ENCODE data around the gene PPWD1. TPM values are rescaled to one million over a fixed set of nuclear protein-coding genes. Genes with fewer than 3 reads are reported as not detected.

The PPWD1 gene
- polyA plus RNA-seq, 1 donor from 2014 or later, result 121 TPM

DNA sequence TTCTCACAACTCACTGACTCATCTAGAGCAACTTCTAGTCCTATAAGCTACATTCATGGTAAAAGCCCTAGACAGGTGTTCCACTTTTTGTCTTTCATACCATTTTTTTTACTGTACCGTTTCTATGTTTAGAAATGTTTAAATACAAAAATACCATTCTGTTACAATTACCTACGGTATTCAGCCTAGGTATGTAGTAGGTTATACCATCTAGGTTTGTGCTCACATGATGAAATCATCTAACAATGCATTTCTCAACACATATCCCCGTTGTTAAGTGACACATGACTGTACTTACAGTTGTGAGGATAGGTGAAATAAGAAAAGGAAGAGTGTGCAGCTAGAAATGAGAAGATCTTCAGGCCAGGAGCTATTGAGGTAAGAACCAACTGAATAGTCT lies 6.4 kb upstream of the PPWD1 start:
- TF ChIP-seq SMC3 (conservative IDR thresholded peaks at IDR 0.05; ENCODE audit: poor library complexity) (no peak), MXI1 (conservative IDR thresholded peaks at IDR 0.05; ENCODE audit: poor library complexity, severe bottlenecking) (no peak), TAF1 (IDR thresholded peaks at IDR 0.05; ENCODE audit: low read depth) (no peak), EP300 (conservative IDR thresholded peaks at IDR 0.05; ENCODE audit: poor library complexity, severe bottlenecking) (no peak)
- TF ChIP-seq, protein P1, sequence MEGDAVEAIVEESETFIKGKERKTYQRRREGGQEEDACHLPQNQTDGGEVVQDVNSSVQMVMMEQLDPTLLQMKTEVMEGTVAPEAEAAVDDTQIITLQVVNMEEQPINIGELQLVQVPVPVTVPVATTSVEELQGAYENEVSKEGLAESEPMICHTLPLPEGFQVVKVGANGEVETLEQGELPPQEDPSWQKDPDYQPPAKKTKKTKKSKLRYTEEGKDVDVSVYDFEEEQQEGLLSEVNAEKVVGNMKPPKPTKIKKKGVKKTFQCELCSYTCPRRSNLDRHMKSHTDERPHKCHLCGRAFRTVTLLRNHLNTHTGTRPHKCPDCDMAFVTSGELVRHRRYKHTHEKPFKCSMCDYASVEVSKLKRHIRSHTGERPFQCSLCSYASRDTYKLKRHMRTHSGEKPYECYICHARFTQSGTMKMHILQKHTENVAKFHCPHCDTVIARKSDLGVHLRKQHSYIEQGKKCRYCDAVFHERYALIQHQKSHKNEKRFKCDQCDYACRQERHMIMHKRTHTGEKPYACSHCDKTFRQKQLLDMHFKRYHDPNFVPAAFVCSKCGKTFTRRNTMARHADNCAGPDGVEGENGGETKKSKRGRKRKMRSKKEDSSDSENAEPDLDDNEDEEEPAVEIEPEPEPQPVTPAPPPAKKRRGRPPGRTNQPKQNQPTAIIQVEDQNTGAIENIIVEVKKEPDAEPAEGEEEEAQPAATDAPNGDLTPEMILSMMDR (IDR thresholded peaks at IDR 0.05; ENCODE audit: poor library complexity, severe bottlenecking), result no peak
- H3F3A ChIP-seq (ENCODE audit: insufficient read depth, low read length, poor library complexity, severe bottlenecking), result no peaks in the 10 kb centered on the region
- H3K9ac ChIP-seq (ENCODE audit: low read length), result no peak overlapping the region
- no peaks in the 10 kb centered on the region for H3K36me3 ChIP-seq (ENCODE audit: insufficient read depth, low read length)
- H3K79me2 ChIP-seq (replicated peaks; ENCODE audit: insufficient read depth, low read length), result peaks cover 16% of the 10 kb centered on the region
- no peak overlapping the region for H3K27ac ChIP-seq (ENCODE audit: low read length)
- H2AFZ ChIP-seq (ENCODE audit: low read depth, low read length), result no peak overlapping the region
- no peak overlapping the region for H3K4me2 ChIP-seq (ENCODE audit: low read length)
- no peaks in the 10 kb centered on the region for H3K9me3 ChIP-seq (ENCODE audit: low read length)
- no peaks in the 10 kb centered on the region for H4K20me1 ChIP-seq (ENCODE audit: insufficient read depth)
- H3K4me3 ChIP-seq (ENCODE audit: low read length), result no peak overlapping the region
- no peaks in the 10 kb centered on the region for H3K27me3 ChIP-seq (ENCODE audit: insufficient read depth, low read depth, low read length)
- H3K9me2 ChIP-seq (ENCODE audit: insufficient read depth, low read length), result no peaks in the 10 kb centered on the region

DNA sequence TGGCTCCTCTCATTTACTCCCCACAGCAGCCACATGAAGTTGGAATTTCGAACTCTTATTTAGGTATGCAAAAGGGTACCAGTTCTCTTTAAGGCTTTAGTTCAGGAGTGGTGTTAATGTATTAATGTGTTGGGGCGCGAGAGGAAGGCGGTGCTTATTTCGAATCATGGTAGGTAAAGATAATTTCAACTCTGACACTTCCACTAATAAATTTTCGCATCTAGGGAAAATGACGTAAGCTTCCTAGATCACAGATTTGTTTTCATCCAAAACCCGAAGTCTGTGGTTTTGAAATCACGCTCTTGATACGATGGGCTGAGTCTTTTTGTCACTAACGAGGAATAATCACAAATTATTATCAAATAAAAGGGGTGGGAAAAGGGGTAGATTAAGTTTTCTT lies 681 bp downstream of the PPWD1 start:
- Histone ChIP-seq H3K4me3 (ENCODE audit: low read length) (peak overlapping the region; percentile 77), H2AFZ (ENCODE audit: low read depth, low read length) (peak overlapping the region; percentile 86)

More for the DNA sequence above, 681 bp downstream of the PPWD1 start:
- peaks cover 3% of the 10 kb centered on the region for H3F3A ChIP-seq (ENCODE audit: insufficient read depth, low read length, poor library complexity, severe bottlenecking)
- no peaks in the 10 kb centered on the region for H3K27me3 ChIP-seq (ENCODE audit: insufficient read depth, low read depth, low read length)
- peak overlapping the region; percentile 79 for H3K4me2 ChIP-seq (ENCODE audit: low read length)
- no peaks in the 10 kb centered on the region for H3K9me2 ChIP-seq (ENCODE audit: insufficient read depth, low read length)
- H3K9ac ChIP-seq (ENCODE audit: low read length), result peak overlapping the region; percentile 79
- peak overlapping the region; percentile 92 for H3K27ac ChIP-seq (ENCODE audit: low read length)
- H3K9me3 ChIP-seq (ENCODE audit: low read length), result no peaks in the 10 kb centered on the region
- H4K20me1 ChIP-seq (ENCODE audit: insufficient read depth), result no peaks in the 10 kb centered on the region
- no peak for TF ChIP-seq TAF1 (IDR thresholded peaks at IDR 0.05; ENCODE audit: low read depth)
- TF ChIP-seq, protein P2, sequence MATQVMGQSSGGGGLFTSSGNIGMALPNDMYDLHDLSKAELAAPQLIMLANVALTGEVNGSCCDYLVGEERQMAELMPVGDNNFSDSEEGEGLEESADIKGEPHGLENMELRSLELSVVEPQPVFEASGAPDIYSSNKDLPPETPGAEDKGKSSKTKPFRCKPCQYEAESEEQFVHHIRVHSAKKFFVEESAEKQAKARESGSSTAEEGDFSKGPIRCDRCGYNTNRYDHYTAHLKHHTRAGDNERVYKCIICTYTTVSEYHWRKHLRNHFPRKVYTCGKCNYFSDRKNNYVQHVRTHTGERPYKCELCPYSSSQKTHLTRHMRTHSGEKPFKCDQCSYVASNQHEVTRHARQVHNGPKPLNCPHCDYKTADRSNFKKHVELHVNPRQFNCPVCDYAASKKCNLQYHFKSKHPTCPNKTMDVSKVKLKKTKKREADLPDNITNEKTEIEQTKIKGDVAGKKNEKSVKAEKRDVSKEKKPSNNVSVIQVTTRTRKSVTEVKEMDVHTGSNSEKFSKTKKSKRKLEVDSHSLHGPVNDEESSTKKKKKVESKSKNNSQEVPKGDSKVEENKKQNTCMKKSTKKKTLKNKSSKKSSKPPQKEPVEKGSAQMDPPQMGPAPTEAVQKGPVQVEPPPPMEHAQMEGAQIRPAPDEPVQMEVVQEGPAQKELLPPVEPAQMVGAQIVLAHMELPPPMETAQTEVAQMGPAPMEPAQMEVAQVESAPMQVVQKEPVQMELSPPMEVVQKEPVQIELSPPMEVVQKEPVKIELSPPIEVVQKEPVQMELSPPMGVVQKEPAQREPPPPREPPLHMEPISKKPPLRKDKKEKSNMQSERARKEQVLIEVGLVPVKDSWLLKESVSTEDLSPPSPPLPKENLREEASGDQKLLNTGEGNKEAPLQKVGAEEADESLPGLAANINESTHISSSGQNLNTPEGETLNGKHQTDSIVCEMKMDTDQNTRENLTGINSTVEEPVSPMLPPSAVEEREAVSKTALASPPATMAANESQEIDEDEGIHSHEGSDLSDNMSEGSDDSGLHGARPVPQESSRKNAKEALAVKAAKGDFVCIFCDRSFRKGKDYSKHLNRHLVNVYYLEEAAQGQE (IDR thresholded peaks at IDR 0.05; ENCODE audit: borderline replicate concordance), result no peak
- no peak for TF ChIP-seq MXI1 (conservative IDR thresholded peaks at IDR 0.05; ENCODE audit: poor library complexity, severe bottlenecking)
- TF ChIP-seq, protein P1 (IDR thresholded peaks at IDR 0.05; ENCODE audit: poor library complexity, severe bottlenecking), result no peak
- TF ChIP-seq SMC3 (conservative IDR thresholded peaks at IDR 0.05; ENCODE audit: poor library complexity), result no peak
- no peak for TF ChIP-seq POLR2AphosphoS5 (IDR thresholded peaks at IDR 0.05)
- no peak for TF ChIP-seq EZH2 (IDR thresholded peaks at IDR 0.05; ENCODE audit: borderline replicate concordance, insufficient read depth, low read length, poor library complexity, severe bottlenecking)
- TF ChIP-seq EP300 (conservative IDR thresholded peaks at IDR 0.05; ENCODE audit: poor library complexity, severe bottlenecking), result no peak
- no peak for TF ChIP-seq RAD21 (conservative IDR thresholded peaks at IDR 0.05)
- peaks cover 55% of the 10 kb centered on the region for H3K79me2 ChIP-seq (replicated peaks; ENCODE audit: insufficient read depth, low read length)
- H3K36me3 ChIP-seq (ENCODE audit: insufficient read depth, low read length), result no peaks in the 10 kb centered on the region

Data from neural cell (in vitro differentiated cells).